ENCODE results near the gene UCK1.

The UCK1 gene

DNA sequence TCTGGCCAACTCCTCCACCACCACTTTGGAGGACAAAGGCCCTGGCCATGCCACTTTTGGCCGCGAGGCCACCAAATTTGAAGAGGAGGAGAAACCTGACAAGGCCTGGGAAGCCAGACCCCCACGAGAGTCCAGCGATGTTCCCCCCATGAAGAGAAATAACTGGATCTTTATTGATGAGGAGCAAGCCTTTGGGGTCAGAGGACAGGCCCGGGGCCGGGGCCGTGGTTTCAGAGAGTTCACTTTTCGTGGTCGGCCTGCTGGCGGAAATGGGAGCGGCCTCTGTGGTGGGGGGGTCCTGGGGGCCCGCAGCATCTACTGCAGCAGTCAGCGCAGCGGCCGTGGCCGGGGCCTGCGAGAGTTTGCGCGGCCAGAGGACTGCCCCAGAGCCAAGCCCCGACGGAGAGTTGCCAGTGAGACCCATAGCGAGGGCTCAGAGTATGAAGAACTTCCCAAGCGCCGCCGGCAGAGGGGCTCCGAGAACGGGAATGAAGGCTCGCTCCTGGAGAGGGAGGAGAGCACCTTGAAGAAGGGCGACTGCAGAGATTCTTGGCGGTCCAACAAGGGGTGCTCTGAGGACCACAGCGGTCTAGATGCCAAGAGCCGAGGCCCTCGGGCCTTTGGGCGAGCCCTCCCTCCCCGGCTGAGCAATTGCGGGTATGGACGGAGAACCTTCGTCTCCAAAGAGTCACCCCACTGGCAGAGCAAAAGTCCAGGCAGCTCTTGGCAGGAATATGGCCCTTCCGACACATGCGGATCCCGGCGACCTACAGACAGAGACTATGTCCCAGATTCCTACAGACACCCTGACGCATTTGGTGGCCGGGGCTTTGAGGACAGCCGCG, 55.7 kb downstream of the UCK1 start:
- DNase-seq: no peak

DNA sequence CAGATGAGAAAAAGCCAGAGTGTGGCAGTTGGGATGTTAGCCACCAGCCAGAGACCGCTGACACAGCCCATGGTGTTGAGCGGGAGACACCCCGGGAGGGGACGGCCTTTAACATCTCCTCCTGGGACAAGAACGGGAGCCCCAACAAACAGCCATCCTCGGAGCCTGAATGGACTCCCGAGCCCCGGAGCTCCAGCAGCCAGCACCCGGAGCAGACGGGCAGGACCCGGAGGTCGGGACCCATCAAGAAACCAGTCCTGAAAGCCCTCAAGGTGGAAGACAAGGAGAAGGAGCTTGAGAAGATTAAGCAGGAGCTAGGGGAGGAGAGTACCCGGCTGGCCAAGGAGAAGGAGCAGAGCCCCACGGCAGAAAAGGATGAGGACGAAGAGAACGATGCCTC, 56.4 kb downstream of the UCK1 start:
- no peak for DNase-seq

- no peak for DNase-seq
These were observed 57.2 kb downstream of the UCK1 start for GRCh38 chr9:131473891-131474290.
